Measurements from ENCODE around the gene PANK4.

DNA sequence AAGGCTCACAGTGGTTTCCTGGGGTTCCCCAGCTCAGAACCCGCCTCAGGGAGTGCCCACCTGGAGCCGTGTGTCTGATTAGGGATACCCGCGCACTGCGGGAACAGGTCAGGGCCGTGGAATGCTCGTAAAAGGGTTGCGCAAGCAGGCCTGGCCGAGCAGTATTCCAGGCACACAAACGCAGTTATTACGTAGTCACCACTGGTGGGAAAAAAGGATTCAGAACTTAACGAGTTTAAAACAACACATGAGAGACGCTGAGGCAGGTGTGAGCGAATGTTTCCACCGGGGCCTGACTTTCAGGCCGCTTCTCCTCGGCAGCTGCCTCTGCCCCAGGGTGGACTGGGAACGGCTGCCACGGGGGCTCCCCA lies 32.1 kb downstream of the PANK4 start:
- TF ChIP-seq POLR2A (IDR thresholded peaks at IDR 0.05; ENCODE audit: low read depth) (no peak), POLR2AphosphoS5 (IDR thresholded peaks at IDR 0.05) (no peak), EP300 (IDR thresholded peaks at IDR 0.05) (no peak)
- TF ChIP-seq, protein P1, sequence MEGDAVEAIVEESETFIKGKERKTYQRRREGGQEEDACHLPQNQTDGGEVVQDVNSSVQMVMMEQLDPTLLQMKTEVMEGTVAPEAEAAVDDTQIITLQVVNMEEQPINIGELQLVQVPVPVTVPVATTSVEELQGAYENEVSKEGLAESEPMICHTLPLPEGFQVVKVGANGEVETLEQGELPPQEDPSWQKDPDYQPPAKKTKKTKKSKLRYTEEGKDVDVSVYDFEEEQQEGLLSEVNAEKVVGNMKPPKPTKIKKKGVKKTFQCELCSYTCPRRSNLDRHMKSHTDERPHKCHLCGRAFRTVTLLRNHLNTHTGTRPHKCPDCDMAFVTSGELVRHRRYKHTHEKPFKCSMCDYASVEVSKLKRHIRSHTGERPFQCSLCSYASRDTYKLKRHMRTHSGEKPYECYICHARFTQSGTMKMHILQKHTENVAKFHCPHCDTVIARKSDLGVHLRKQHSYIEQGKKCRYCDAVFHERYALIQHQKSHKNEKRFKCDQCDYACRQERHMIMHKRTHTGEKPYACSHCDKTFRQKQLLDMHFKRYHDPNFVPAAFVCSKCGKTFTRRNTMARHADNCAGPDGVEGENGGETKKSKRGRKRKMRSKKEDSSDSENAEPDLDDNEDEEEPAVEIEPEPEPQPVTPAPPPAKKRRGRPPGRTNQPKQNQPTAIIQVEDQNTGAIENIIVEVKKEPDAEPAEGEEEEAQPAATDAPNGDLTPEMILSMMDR (IDR thresholded peaks at IDR 0.05), result no peak

Data from esophagus muscularis mucosa (tissue), 4 donors.